Esophagus muscularis mucosa (tissue), 4 donors: ENCODE results near the gene GTF2IRD1. TPM values are rescaled to one million over a fixed set of nuclear protein-coding genes. Genes with fewer than 3 reads are reported as not detected.

Source experiments
- DNase-seq: peaks from one replicate; pipeline ENCODE4 v3.0.0-alpha.2; 2017; ENCODE audit errors: extremely low spot score
- H3K27ac ChIP-seq, 4 donors: fragments of 200-600 bp; sonication (generic); replicated peaks in 1 of 4; 1 replicate in 3 of 4; 2 replicates in 1 of 4; pipeline ENCODE4 v1.5.1; 2016 to 2019; ENCODE audit warnings: mild to moderate bottlenecking in 1 of 4
- H3K27me3 ChIP-seq, 4 donors: fragments of 200-600 bp; sonication (generic); one replicate each; pipeline versions ENCODE4 v1.5.1 to v1.6.0; 2016 to 2019
- H3K36me3 ChIP-seq, 4 donors: fragments of 200-600 bp; sonication (generic); one replicate each; pipeline ENCODE4 v1.5.1; 2016 to 2019
- H3K4me1 ChIP-seq, 4 donors: fragments of 200-600 bp; sonication (generic); one replicate each; pipeline ENCODE4 v1.5.1; 2016 to 2019
- H3K4me3 ChIP-seq, 4 donors: fragments of 200-600 bp; sonication (generic); 1 replicate in 2 of 4; 2 replicates in 2 of 4; pipeline ENCODE4 v1.5.1; 2016 to 2019; ENCODE audit warnings: mild to moderate bottlenecking in 4 of 4, moderate library complexity in 1 of 4
- H3K9me3 ChIP-seq, 4 donors: fragments of 200-600 bp; sonication (generic); 1 replicate in 3 of 4; 2 replicates in 1 of 4; pipeline ENCODE4 v1.5.1; 2016 to 2019
- EP300 ChIP-seq: sonication (generic); formaldehyde crosslinking; IDR thresholded peaks from one replicate; pipeline ENCODE4 v1.6.1; 2017; ENCODE audit warnings: antibody characterized with exemption
- POLR2A ChIP-seq: fragments of 450-650 bp; IDR thresholded peaks from one replicate; pipeline ENCODE4 v1.6.1; 2017; ENCODE audit warnings: antibody characterized with exemption, moderate library complexity, mild to moderate bottlenecking, low read depth
- POLR2AphosphoS5 ChIP-seq, 2 donors: sonication (generic); formaldehyde crosslinking; IDR thresholded peaks; one replicate each; pipeline ENCODE4 v1.6.1; 2017; ENCODE audit warnings: antibody characterized with exemption in 2 of 2
- WGBS: methylation state at CpG from one replicate; pipeline ENCODE4 v1.1.5; 2018; 5-methylcytosine and 5-hydroxymethylcytosine counted together
- intact Hi-C: fragments of 100-400 bp; cut with DNase I; formaldehyde crosslinking; loops from one replicate; pipeline ENCODE4 v1.15.1; 2023
- total RNA-seq, 4 donors: library from RNA; depleted of rRNA; stranded (reverse); fragments of >200 nt; gene quantifications; one replicate each; pipeline versions ENCODE4 v1.1.0 to v1.2.1, GENCODE V29; 2016
- TF ChIP-seq, protein P1 (sequence below), 3 experiments: fragments of 200-600 bp in 2 of 3; fragments of 450-650 bp in 1 of 3; sonication (generic) in 2 of 3; IDR thresholded peaks; one replicate each; pipeline ENCODE4 v1.5.1; 2017 to 2019; ENCODE audit warnings: antibody characterized with exemption in 3 of 3, mild to moderate bottlenecking in 2 of 3, moderate library complexity in 1 of 3

GTF2IRD1 gene
- total RNA-seq, 4 donors from 2014 or later = 20.8 to 24.0 (median 22.0) TPM

- Histone ChIP-seq H3K27me3 (no peaks in the 10 kb centered on the region), H3K9me3 (no peaks in the 10 kb centered on the region), H3K4me3 (no peak overlapping the region), H3K4me1 (peaks cover 15 to 28% (median 22%) of the 10 kb centered on the region in 4 donors), H3K36me3 (peaks cover 0 to 13% (median 6%) of the 10 kb centered on the region in 4 donors), H3K27ac (no peak overlapping the region)
- no peak for DNase-seq
- intact Hi-C loops = no loop called here
- WGBS = 84% methylated on average over 2 of the region's 2 CpGs
- no peak for TF ChIP-seq EP300
- no peak for TF ChIP-seq POLR2AphosphoS5 (IDR thresholded peaks at IDR 0.05)
- TF ChIP-seq POLR2A = no peak
- TF ChIP-seq, protein P1, sequence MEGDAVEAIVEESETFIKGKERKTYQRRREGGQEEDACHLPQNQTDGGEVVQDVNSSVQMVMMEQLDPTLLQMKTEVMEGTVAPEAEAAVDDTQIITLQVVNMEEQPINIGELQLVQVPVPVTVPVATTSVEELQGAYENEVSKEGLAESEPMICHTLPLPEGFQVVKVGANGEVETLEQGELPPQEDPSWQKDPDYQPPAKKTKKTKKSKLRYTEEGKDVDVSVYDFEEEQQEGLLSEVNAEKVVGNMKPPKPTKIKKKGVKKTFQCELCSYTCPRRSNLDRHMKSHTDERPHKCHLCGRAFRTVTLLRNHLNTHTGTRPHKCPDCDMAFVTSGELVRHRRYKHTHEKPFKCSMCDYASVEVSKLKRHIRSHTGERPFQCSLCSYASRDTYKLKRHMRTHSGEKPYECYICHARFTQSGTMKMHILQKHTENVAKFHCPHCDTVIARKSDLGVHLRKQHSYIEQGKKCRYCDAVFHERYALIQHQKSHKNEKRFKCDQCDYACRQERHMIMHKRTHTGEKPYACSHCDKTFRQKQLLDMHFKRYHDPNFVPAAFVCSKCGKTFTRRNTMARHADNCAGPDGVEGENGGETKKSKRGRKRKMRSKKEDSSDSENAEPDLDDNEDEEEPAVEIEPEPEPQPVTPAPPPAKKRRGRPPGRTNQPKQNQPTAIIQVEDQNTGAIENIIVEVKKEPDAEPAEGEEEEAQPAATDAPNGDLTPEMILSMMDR (IDR thresholded peaks at IDR 0.05) = no peak
These were observed 128.8 kb downstream of the GTF2IRD1 start for GRCh38 chr7:74582447-74583039.

DNA sequence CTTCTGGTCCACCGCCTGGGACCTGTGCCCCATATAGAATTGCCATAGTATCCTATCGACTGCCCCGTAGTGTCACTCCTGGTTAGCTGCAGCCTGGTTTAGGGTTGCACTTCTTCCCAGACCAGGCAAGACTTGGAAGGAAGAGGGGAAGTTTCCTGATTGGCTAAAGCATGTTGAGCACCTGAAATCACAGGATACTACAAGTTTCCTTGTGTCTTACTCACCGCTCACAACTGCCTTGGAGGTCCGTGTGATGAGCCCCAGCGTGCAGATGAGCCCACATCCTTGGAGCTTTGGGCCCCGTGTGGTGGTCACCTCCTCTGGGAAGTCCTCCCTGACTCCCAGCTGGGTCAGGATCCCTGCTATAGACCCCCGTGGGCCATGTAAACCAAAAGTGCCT is 129.9 kb downstream of the GTF2IRD1 start:
- Histone ChIP-seq H3K4me1 (peaks cover 19 to 35% (median 28%) of the 10 kb centered on the region in 4 donors), H3K27ac (no peak overlapping the region), H3K9me3 (no peaks in the 10 kb centered on the region), H3K4me3 (no peak overlapping the region), H3K36me3 (peaks cover 0 to 13% (median 6%) of the 10 kb centered on the region in 4 donors), H3K27me3 (no peaks in the 10 kb centered on the region)
- intact Hi-C loops = no loop called here
- DNase-seq = no peak
- TF ChIP-seq POLR2A (no peak), EP300 (no peak), POLR2AphosphoS5 (IDR thresholded peaks at IDR 0.05) (no peak)
- TF ChIP-seq, protein P1 (IDR thresholded peaks at IDR 0.05) = no peak
- WGBS = 100% methylated on average over 3 of the region's 8 CpGs

- no peak for DNase-seq
- Histone ChIP-seq H3K4me1 (peaks cover 19 to 35% (median 28%) of the 10 kb centered on the region in 4 donors), H3K4me3 (no peak overlapping the region), H3K27ac (no peak overlapping the region), H3K27me3 (no peaks in the 10 kb centered on the region), H3K36me3 (peaks cover 0 to 13% (median 6%) of the 10 kb centered on the region in 4 donors), H3K9me3 (no peaks in the 10 kb centered on the region)
- intact Hi-C loops = no loop called here
- TF ChIP-seq EP300 = no peak
- no peak for TF ChIP-seq POLR2A
- TF ChIP-seq, protein P1 (IDR thresholded peaks at IDR 0.05) = no peak
- TF ChIP-seq POLR2AphosphoS5 (IDR thresholded peaks at IDR 0.05) = no peak
- 97% methylated on average over 17 of the region's 17 CpGs for whole genome bisulfite sequencing
These were observed 130.7 kb downstream of the GTF2IRD1 start for GRCh38 chr7:74584160-74584954.

DNA sequence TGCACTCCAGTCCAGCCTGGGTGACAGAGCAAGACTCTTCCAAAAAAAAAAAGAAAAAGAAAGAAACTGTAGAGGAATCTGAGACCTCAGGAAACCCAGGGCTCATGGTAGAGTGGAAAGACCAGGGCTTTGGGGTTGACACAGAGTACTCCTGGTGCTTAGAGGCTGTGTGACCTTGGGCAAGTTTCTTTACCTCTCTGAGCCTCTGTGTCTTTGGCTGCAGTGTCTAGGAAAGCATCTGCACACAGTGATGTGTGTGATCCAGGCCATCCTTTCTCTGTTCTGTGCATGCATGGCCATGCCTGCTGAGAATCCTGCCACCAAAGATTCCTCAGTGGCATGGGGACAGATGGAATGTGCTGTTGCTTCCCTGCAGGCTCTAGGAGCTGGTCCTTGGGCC is 132.1 kb downstream of the GTF2IRD1 start:
- Histone ChIP-seq H3K4me3 (no peak overlapping the region), H3K27ac (peak overlapping the region in 1 of 4 donors; percentile 75), H3K36me3 (peaks cover 6 to 27% (median 20%) of the 10 kb centered on the region in 4 donors), H3K27me3 (no peaks in the 10 kb centered on the region), H3K4me1 (peaks cover 14 to 26% (median 22%) of the 10 kb centered on the region in 4 donors), H3K9me3 (no peaks in the 10 kb centered on the region)
- intact Hi-C loops = no loop called here
- no peak for TF ChIP-seq POLR2AphosphoS5 (IDR thresholded peaks at IDR 0.05)
- TF ChIP-seq, protein P1 (IDR thresholded peaks at IDR 0.05) = no peak
- TF ChIP-seq EP300 = no peak
- TF ChIP-seq POLR2A = no peak
- no peak for DNase-seq
